ENCODE results near the gene RPP38. TPM values are rescaled to one million over a fixed set of nuclear protein-coding genes. Genes with fewer than 3 reads are reported as not detected.

Gene RPP38
- polyA plus RNA-seq, 1 of the 3 experiments (the other 2 are of a cell fraction) = 18.5 TPM

GRCh38 chr10:15072358-15072757 is 24.8 kb upstream of the RPP38 start:
- WGBS (ENCODE audit: low lambda C conversion rate) = 84% methylated on average over 5 of the region's 5 CpGs
- Histone ChIP-seq H3K4me1 (ENCODE audit: control insufficient read depth in 1 of 2, insufficient read depth in 2 of 2, low read depth in 1 of 2, low read length in 1 of 2) (no peaks in the 10 kb centered on the region), H3K9me2 (no peaks in the 10 kb centered on the region), H3K4me2 (no peak overlapping the region), H3K4me3 (ENCODE audit: low read depth in 2 of 2, low read length in 1 of 2) (no peak overlapping the region), H3F3A (replicated peaks; ENCODE audit: insufficient read depth) (no peaks in the 10 kb centered on the region), H3K79me2 (ENCODE audit: insufficient read depth) (no peaks in the 10 kb centered on the region), H3K9me3 (no peaks in the 10 kb centered on the region), H3K27me3 (ENCODE audit: insufficient read depth) (no peaks in the 10 kb centered on the region), H2AFZ (ENCODE audit: low read depth) (no peak overlapping the region), H4K20me1 (ENCODE audit: insufficient read depth) (no peaks in the 10 kb centered on the region), H3K36me3 (replicated peaks in 1 of 2; ENCODE audit: control insufficient read depth in 1 of 2, insufficient read depth in 2 of 2, low read length in 1 of 2) (no peaks in the 10 kb centered on the region), H3K27ac (ENCODE audit: low read depth in 2 of 2, low read length in 1 of 2) (no peak overlapping the region), H3K9ac (no peak overlapping the region)
- CTCF ChIA-PET = no interaction called here
- POLR2A ChIA-PET = no interaction called here
- TF ChIP-seq MXI1 (IDR thresholded peaks at IDR 0.05; ENCODE audit: low read depth, low read length) (no peak), EZH2phosphoT487 (IDR thresholded peaks at IDR 0.05; ENCODE audit: borderline replicate concordance, low read depth) (no peak), JUND (IDR thresholded peaks at IDR 0.05) (no peak), TEAD4 (IDR thresholded peaks at IDR 0.05; ENCODE audit: borderline replicate concordance, insufficient read depth) (no peak), YY1 (IDR thresholded peaks at IDR 0.05; ENCODE audit: low read depth) (no peak), REST (IDR thresholded peaks at IDR 0.05; ENCODE audit: low read depth, low read length) (no peak), CHD2 (IDR thresholded peaks at IDR 0.05; ENCODE audit: low read length, partially characterized antibody) (no peak), EP300 (IDR thresholded peaks at IDR 0.05; ENCODE audit: borderline replicate concordance in 1 of 2, low read depth in 1 of 2, low read length in 1 of 2) (no peak)
- TF ChIP-seq, protein P1, sequence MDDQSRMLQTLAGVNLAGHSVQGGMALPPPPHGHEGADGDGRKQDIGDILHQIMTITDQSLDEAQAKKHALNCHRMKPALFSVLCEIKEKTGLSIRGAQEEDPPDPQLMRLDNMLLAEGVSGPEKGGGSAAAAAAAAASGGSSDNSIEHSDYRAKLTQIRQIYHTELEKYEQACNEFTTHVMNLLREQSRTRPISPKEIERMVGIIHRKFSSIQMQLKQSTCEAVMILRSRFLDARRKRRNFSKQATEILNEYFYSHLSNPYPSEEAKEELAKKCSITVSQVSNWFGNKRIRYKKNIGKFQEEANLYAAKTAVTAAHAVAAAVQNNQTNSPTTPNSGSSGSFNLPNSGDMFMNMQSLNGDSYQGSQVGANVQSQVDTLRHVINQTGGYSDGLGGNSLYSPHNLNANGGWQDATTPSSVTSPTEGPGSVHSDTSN (IDR thresholded peaks at IDR 0.05) = no peak
- no peak for DNase-seq

DNA sequence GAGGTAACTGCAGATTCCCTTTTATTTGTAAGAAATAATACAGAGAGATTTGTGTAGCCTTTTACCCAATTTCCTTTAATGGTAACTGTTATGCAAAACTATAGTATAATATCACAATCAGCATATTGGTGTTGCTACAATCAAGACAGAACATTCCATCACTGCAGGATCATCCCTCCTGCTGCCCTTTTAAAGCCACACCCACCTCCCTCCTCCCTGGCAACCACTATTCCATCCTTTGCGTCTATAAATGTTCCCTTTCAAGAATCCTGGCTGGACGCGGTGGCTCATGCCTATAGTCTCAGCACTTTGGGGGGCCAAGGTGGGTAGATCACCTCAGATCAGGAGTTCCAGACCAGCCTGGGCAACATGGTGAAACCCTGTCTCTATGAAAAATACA is 21.7 kb upstream of the RPP38 start:
- Histone ChIP-seq H3K4me3 (ENCODE audit: low read depth in 2 of 2, low read length in 1 of 2) (no peak overlapping the region), H3K79me2 (ENCODE audit: insufficient read depth) (no peaks in the 10 kb centered on the region), H4K20me1 (ENCODE audit: insufficient read depth) (no peaks in the 10 kb centered on the region), H3F3A (replicated peaks; ENCODE audit: insufficient read depth) (no peaks in the 10 kb centered on the region), H3K4me2 (no peak overlapping the region), H3K9ac (no peak overlapping the region), H3K9me3 (no peaks in the 10 kb centered on the region), H3K27ac (ENCODE audit: low read depth in 2 of 2, low read length in 1 of 2) (no peak overlapping the region), H3K9me2 (no peaks in the 10 kb centered on the region), H3K27me3 (ENCODE audit: insufficient read depth) (no peaks in the 10 kb centered on the region), H3K4me1 (ENCODE audit: control insufficient read depth in 1 of 2, insufficient read depth in 2 of 2, low read depth in 1 of 2, low read length in 1 of 2) (no peaks in the 10 kb centered on the region), H2AFZ (ENCODE audit: low read depth) (no peak overlapping the region), H3K36me3 (replicated peaks in 1 of 2; ENCODE audit: control insufficient read depth in 1 of 2, insufficient read depth in 2 of 2, low read length in 1 of 2) (no peaks in the 10 kb centered on the region)
- whole genome bisulfite sequencing (ENCODE audit: low lambda C conversion rate) = 93% methylated on average over 3 of the region's 3 CpGs
- POLR2A ChIA-PET = interaction anchor here (0.6 kb wide), 1 partner anchor 25 kb away, joined by 3 read pairs; no protein-coding TSS in a partner anchor
- DNase-seq = no peak
- CTCF ChIA-PET = no interaction called here
- TF ChIP-seq GABPA (IDR thresholded peaks at IDR 0.05; ENCODE audit: low read depth) (no peak), TCF12 (IDR thresholded peaks at IDR 0.05) (no peak), FOSL2 (IDR thresholded peaks at IDR 0.05; ENCODE audit: borderline replicate concordance, low read depth) (no peak), NFIC (IDR thresholded peaks at IDR 0.05; ENCODE audit: borderline replicate concordance) (no peak), JUND (IDR thresholded peaks at IDR 0.05) (no peak), CHD2 (IDR thresholded peaks at IDR 0.05; ENCODE audit: low read length, partially characterized antibody) (no peak), ELF1 (IDR thresholded peaks at IDR 0.05) (no peak), GATA2 (CRISPR knock-in tag; IDR thresholded peaks at IDR 0.05) (no peak), EP300 (IDR thresholded peaks at IDR 0.05; ENCODE audit: borderline replicate concordance in 1 of 2, low read depth in 1 of 2, low read length in 1 of 2) (no peak)
- TF ChIP-seq, protein P2, sequence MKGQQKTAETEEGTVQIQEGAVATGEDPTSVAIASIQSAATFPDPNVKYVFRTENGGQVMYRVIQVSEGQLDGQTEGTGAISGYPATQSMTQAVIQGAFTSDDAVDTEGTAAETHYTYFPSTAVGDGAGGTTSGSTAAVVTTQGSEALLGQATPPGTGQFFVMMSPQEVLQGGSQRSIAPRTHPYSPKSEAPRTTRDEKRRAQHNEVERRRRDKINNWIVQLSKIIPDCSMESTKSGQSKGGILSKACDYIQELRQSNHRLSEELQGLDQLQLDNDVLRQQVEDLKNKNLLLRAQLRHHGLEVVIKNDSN (IDR thresholded peaks at IDR 0.05; ENCODE audit: borderline replicate concordance, low read depth) = no peak
- TF ChIP-seq, protein P1 (IDR thresholded peaks at IDR 0.05) = no peak
- TF ChIP-seq, protein P3, sequence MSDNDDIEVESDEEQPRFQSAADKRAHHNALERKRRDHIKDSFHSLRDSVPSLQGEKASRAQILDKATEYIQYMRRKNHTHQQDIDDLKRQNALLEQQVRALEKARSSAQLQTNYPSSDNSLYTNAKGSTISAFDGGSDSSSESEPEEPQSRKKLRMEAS (IDR thresholded peaks at IDR 0.05; ENCODE audit: low read depth) = no peak
- TF ChIP-seq, protein P4, sequence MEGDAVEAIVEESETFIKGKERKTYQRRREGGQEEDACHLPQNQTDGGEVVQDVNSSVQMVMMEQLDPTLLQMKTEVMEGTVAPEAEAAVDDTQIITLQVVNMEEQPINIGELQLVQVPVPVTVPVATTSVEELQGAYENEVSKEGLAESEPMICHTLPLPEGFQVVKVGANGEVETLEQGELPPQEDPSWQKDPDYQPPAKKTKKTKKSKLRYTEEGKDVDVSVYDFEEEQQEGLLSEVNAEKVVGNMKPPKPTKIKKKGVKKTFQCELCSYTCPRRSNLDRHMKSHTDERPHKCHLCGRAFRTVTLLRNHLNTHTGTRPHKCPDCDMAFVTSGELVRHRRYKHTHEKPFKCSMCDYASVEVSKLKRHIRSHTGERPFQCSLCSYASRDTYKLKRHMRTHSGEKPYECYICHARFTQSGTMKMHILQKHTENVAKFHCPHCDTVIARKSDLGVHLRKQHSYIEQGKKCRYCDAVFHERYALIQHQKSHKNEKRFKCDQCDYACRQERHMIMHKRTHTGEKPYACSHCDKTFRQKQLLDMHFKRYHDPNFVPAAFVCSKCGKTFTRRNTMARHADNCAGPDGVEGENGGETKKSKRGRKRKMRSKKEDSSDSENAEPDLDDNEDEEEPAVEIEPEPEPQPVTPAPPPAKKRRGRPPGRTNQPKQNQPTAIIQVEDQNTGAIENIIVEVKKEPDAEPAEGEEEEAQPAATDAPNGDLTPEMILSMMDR (IDR thresholded peaks at IDR 0.05) = no peak
